ENCODE measurements around the gene SLC2A13.
"Not testable (repeated sequence)": the region's sequence is repeated elsewhere in the genome, so short reads cannot be mapped to it uniquely, and the experiment has no call there.

SLC2A13 gene

GRCh38 chr12:40034712-40035111, 71.2 kb downstream of the SLC2A13 start:
- DNase-seq (ENCODE audit: low spot score), result no peak

- no peak for DNase-seq (ENCODE audit: low spot score)
Measured at GRCh38 chr12:40034156-40034555, 71.7 kb downstream of the SLC2A13 start.

- DNase-seq (ENCODE audit: low spot score), result no peak
Measured at GRCh38 chr12:40033242-40033630, 72.6 kb downstream of the SLC2A13 start.

GRCh38 chr12:40032433-40033241, 73.2 kb downstream of the SLC2A13 start:
- no peak for DNase-seq (ENCODE audit: low spot score)

- no peak for DNase-seq (ENCODE audit: low spot score)
Measured at GRCh38 chr12:40031965-40032364, 73.9 kb downstream of the SLC2A13 start.

- DNase-seq (ENCODE audit: low spot score), result not testable (repeated sequence)
Measured at GRCh38 chr12:40030970-40031369, 74.9 kb downstream of the SLC2A13 start.

- DNase-seq (ENCODE audit: low spot score), result no peak
Measured at GRCh38 chr12:40028296-40028695, 77.6 kb downstream of the SLC2A13 start.

- no peak for DNase-seq (ENCODE audit: low spot score)
Measured at GRCh38 chr12:40022850-40023249, 83.0 kb downstream of the SLC2A13 start.

GRCh38 chr12:40020261-40020691, 85.6 kb downstream of the SLC2A13 start:
- DNase-seq (ENCODE audit: low spot score), result no peak

GRCh38 chr12:40017488-40017887, 88.4 kb downstream of the SLC2A13 start:
- no peak for DNase-seq (ENCODE audit: low spot score)

- DNase-seq (ENCODE audit: low spot score), result no peak
Measured at GRCh38 chr12:40016980-40017379, 88.9 kb downstream of the SLC2A13 start.

- no peak for DNase-seq (ENCODE audit: low spot score)
Measured at GRCh38 chr12:40015881-40016280, 90.0 kb downstream of the SLC2A13 start.

- DNase-seq (ENCODE audit: low spot score), result no peak
Measured at GRCh38 chr12:40015345-40015744, 90.5 kb downstream of the SLC2A13 start.

GRCh38 chr12:40013847-40014246, 92.0 kb downstream of the SLC2A13 start:
- DNase-seq (ENCODE audit: low spot score), result no peak

GRCh38 chr12:40013292-40013691, 92.6 kb downstream of the SLC2A13 start:
- no peak for DNase-seq (ENCODE audit: low spot score)

GRCh38 chr12:40012711-40013110, 93.2 kb downstream of the SLC2A13 start:
- DNase-seq (ENCODE audit: low spot score), result no peak

GRCh38 chr12:40011775-40012129, 94.1 kb downstream of the SLC2A13 start:
- DNase-seq (ENCODE audit: low spot score), result no peak

- DNase-seq (ENCODE audit: low spot score), result peak; percentile 74
Measured at GRCh38 chr12:40010899-40011774, 94.7 kb downstream of the SLC2A13 start.

GRCh38 chr12:40002178-40003169, 103.4 kb downstream of the SLC2A13 start:
- no peak for DNase-seq (ENCODE audit: low spot score)

GRCh38 chr12:40001406-40001805, 104.5 kb downstream of the SLC2A13 start:
- DNase-seq (ENCODE audit: low spot score), result no peak

- DNase-seq (ENCODE audit: low spot score), result no peak
Measured at GRCh38 chr12:40000884-40001283, 105.0 kb downstream of the SLC2A13 start.

GRCh38 chr12:39993268-39993667, 112.6 kb downstream of the SLC2A13 start:
- no peak for DNase-seq (ENCODE audit: low spot score)

All from AG20443 (cell line).